Measurements from ENCODE around the gene PKD1L1.

DNA sequence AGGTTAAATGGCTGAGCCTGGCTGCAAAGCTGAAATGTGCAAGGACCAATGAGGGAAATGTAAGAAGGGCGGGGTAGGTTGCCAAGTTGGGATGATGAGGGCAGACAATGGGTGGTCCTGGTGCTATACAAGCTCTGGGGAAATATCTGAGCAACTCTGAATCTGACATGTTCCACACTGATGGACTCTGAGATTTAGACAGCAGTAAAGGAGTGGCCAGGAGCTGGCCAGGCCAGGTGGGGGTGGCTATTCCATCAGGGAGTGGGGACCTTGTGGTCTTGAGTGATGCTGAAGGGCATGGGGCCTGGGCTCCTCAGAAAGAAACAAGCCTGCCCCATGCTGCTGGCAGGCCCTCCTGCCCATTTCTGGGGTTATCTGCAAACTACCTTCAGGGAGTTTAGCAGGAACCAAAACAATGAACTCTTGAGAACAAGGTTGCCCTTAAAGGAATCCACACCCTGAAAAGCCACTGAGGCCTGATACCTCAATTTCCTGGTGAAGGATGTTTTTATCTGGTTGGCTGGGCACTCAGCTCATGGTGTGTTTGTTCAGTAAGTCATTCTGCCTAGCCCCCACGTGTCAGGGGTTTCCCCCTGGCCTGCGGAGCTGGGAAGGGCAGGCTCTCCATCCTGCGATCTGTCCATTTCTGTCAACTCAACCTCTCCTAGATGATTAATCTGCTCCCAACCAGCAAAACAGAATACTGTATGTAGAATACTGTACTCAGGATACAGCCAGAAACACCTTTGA, 223.1 kb downstream of the PKD1L1 start:
- no peak for TF ChIP-seq POLR2A (IDR thresholded peaks at IDR 0.05)
- no peak for TF ChIP-seq CTCF (IDR thresholded peaks at IDR 0.05)

All from heart left ventricle (tissue), 13 donors.